Measurements from ENCODE around the gene ZNF217.
"Not testable (repeated sequence)": the region's sequence is repeated elsewhere in the genome, so short reads cannot be mapped to it uniquely, and the experiment has no call there.

Gene ZNF217

GRCh38 chr20:53621482-53622246, 28.0 kb upstream of the ZNF217 start:
- peak; percentile 56 for DNase-seq

DNA sequence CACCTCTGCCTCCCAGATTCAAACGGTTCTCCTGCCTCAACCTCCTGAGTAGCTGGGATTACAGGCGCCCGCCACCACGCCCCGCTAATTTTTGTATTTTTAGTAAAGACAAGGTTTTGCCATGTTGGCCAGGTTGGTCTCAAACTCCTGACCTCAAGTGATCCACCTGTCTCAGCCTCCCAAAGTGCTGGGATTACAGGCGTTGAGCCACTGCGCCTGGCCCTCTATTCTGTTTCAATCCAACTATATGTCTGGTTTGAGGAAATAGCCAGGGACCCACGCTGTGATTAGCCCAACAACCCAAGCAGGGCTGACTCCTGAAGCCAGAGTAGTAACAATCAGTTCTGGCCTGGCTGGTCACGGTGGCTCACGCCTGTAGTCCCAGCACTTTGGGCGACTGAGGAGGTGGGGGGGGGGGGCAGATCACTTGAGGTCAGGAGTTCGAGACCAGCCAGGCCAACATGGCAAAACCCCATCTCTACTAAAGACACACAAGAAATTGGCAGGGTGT, 24.9 kb upstream of the ZNF217 start:
- DNase-seq = not testable (repeated sequence)

GRCh38 chr20:53617791-53618489, 24.3 kb upstream of the ZNF217 start:
- no peak for DNase-seq

DNA sequence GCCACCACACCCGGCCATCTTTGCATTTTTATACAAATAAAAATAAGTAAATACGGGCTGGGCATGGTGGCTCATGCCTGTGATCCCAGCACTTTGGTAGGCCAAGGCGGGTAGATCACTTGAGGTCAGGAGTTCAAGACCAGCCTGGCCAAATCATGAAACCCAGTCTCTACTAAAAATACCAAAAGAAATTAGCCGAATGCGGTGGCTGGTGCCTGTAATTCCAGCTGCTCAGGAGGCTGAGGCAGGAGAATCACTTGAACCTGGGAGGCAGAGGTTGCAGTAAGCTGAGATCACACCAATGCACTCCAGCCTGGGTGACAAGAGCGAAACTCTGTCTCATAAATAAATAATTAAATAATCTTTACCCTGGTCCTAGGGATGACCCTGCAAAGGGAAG, 22.9 kb upstream of the ZNF217 start:
- DNase-seq = not testable (repeated sequence)

DNA sequence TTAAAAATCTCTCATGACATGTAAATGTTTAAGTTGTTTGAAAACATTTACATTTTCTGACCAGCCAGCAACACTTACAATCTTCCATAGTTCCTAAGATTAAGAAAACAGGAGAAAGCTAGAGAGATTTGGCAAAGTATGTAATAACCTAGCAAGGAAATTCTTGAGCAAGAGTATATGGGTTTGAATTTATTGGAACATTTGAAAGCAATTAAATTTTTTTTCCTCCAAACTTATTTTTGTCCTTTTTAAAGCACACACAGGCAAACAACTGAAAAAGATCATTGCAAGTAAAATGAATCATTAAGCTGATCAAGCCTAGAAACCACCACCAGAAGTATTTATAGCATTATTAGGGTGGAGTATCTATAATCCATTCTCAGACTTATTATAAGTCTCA, 20.1 kb upstream of the ZNF217 start:
- peak; percentile 28 for DNase-seq

DNA sequence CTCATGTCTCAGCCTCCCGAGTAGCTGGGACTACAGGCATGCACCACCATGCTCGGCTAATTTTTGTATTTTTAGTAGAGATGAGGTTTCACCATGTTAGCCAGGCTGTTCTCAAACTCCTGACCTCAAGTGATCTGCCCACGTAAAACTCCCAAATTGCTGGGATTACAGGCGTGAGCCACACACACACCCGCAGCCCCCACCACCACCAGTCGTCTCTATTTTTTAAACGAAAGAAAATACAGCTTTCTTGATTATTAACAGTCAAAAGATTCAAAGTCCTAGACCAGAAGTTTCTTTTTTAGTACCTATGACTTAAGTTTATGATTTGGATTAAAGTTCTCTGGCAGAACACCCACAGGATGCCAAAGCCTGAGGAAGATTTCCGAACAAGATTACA, 18.6 kb upstream of the ZNF217 start:
- not testable (repeated sequence) for DNase-seq

- no peak for DNase-seq
Measured at GRCh38 chr20:53611449-53611894, 17.8 kb upstream of the ZNF217 start.

DNA sequence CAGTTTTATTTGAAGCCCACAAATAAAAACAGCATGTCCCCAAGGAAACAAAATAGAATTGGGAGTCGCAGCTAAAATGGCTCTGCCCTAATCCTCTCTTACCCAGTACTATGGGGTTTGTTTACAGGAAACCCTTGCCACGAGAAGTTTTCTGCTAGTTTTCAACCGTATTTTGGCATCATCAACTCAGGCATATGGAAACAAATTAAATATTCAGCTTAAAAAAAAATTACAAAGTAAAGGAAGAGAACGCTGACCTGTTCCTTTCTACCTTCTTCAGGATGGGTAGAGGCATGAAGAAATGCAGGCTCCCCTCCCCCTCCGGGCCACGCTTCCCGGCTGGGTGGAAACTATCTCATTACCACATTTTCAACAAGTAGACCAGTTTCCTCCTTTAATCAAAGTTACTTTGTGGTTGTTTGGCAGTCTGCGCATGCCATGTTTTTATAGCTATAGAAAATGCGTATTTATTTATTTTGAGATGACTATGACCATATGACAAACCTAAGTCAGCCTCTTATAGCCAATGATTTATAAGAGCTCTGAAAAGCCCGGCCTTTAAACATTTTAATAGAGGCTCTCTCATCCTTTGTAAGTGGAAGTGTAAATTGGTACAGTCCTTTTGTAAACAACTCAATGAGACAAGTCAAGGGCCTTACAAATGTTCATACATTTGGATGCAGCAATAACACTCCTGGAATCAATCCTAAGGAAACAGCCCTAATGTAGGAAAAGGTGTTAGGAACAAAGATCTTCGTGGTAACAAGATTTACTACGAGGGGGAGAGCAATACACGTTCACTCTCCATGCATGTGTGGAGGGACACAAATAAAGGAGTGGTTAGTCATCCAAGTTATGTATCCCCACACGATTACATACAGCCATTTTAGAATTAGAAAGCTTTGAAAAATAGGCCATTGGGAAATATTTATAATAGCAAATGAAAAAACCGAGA, 16.1 kb upstream of the ZNF217 start:
- peak; percentile 75 for DNase-seq

- no peak for DNase-seq
Measured at GRCh38 chr20:53608456-53609452, 15.1 kb upstream of the ZNF217 start.

GRCh38 chr20:53608071-53608455, 14.4 kb upstream of the ZNF217 start:
- DNase-seq = no peak

DNA sequence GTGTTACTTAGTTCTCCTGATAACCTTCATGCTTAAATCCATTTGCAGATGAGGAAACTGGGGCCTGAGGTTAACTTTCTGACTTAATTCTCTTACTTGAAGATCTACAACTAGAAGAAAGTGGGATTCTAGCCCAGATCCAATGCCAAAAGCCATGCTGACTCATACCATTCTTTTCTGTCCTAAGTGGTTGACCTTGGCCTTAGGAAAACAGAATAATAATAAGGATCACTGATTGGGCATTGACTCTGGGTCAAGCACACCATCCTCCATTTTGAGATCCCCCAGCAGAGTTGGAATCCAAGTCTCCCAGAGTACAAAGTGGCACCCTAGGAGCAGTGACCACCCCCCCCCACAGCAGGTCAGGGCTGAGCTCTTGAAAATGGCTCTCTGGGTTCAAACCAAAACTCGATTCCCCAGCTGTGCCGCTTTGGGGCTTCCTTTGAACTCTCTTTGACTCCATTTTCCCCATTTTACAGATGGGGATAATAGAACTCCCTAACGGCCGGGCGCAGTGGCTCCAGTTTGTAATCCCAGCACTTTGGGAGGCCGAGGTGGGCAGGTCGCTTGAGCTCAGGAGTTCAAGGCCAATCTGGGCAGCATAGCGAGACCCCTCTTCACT, 12.8 kb upstream of the ZNF217 start:
- no peak for DNase-seq

GRCh38 chr20:53605401-53605800, 11.8 kb upstream of the ZNF217 start:
- DNase-seq = not testable (repeated sequence)

DNA sequence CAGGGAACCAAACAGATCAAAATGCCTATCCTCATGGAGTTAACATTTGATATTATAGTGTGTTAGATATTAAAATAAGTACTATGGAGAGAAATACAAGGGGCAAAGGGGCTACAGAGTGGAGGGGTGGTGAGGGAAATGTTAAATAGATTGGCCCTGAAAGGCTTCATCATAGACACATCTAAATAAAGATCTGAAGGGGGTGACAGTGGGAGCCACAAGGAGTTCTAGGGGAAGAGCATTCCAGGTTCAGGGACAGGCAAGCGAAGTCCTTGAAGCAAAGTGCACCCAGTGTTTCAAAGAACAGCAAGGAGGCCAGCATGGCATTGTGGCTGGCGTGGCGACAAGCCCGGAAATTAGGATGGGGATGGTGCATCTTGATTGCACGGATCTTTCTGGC, 11.2 kb upstream of the ZNF217 start:
- not testable (repeated sequence) for DNase-seq

DNA sequence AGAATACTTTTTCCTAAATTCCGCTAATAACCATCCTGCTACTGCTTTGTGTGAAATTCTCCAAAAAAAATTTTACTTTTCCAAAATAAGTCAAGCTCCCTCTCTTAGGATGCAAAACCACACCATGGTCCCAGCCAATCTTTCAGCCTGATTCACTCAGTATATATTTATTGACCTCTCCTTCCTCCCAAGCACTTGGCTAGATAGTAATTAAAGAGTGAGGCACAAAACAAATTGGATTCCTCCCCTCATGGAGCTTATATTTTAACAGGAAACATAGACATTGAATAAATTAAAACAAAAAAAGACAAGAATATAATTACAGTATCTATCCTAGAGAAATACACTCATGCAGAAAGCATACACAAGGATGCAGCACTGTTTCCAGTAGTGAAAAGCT, 9.0 kb upstream of the ZNF217 start:
- DNase-seq = no peak

DNA sequence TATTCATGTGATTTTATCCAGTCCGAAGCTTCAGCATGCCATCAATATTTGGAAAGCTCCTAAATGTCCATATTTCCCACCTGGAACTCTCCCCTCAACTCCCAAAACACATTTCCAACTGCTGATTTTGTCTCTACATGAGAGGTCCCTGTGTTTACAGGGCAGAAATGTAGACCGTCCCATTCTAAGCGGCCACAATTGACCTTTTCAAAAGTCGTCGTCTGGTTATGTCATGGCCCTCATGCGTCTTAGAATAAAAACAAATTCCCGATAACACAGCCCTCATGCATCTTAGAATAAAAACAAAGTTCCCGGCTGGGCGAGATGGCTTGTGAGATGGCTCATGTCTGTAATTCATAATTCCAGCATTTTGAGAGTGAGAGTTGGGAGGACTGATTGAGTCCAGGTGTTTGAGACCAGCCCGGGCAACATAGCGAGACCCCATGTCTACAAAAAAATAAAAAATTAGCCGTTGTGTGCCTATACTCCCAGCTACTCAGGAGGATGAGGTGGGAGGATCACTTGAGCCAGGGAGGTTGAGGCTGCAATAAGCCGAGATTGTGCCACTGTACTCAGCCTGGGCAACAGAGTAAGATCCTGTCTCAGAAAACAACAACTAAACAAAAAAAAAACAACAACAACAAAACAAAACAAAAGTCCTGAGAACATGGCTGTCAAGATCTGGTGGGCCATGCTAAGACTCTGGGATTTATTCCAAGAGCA, 6.4 kb upstream of the ZNF217 start:
- DNase-seq = no peak

DNA sequence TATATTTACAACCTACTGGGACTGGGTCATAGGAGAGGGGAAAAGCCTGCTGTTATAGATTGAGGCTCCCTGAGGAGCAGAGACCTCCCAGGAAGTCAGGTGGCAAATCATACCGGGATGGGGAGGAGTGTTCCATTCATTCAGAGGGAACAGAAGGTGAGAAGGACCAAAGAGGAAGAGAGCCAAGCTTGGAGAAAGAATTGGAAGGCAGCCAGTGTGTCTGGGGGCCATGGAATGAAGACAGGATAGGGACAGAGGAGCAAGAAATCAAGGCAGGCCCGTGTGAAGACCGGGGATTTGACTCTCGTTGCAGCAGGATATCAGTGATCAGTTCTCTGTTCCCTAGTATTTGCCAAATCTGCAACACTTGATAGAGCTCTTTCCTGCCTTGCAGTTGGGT, 5.7 kb upstream of the ZNF217 start:
- no peak for DNase-seq

DNA sequence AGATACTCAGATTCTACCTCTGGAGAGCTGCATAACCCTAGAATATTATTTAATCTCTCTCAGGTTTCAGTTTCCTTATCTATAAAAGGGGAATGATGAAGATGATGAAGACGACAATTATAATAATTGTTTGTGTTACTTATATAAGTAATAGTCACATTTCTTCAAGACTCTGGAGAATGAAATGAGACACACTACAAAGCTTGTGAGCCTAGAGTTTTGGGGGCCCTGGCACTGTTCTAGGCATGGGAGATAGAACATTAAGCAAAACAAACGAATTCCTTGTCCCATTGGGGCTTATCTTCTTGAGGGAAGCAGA, 5.4 kb upstream of the ZNF217 start:
- DNase-seq = no peak

DNA sequence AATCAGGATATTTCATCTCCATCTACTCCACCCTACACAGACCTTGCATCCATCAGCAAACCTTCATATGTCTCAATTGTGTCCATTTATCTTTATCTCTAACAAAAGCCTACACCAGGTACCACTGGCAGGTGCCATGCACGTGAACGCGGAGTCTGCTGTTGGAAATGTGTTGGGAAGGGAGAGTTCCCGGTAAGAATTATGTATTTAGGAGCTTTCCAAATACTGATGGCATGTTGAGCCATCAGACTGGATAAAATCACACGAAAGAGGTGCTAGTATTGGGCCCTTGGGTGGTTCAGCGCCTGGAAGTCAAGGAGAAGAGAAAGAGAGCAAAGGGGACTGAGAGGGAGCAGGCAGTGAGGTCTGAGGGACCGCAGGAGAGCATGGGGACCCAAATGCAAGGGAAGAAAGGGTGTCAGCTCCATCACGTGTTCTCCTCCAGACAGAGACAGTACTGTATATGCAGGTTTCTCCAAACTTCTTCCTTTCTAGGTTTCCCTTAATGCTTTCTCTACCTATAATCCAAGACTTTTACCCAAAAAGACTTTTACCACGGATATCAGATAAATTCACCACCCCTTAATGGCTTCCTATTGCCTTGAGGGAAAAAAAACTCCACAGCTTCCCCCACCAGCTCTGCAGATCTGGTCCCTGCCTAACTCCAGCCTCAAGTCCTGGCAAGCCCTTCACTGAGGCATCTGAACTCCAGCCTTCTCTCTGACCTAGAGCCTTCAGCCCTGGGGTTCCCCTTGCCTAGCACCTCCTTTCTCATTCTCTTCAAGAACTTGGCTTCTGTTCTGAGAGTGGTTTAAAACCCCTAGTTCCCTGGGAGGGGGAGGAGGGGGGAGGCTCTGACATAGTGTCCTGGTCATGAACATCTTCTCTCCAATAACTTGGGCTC, 4.8 kb upstream of the ZNF217 start:
- no peak for DNase-seq

DNA sequence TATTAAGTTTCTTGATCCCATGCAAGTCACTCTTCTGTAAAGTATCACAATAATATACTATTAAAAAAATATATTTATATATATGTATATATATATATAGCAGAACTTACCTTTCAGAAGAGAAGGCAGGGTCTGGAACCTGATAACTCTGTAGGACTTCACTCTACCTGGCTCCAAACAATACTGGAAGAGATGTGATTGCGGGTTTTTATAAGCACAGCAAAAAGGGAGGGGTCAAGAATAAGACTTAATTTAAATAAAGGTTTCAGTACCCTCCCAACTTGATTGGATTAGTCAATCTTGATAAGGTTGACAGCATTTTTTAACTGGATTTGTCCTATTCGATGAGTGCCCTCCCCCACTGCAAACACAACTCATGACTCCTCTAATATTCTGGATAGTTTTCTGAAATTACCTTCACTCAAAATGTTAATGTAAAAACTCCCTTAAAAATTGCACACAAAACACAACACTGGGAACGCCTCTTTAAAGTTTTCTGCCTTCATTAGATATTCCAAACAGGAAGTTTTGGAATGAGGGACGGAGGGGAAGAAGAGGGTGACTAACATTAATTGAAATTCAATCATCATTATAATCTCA, 4.0 kb upstream of the ZNF217 start:
- DNase-seq = peak; percentile 97

All from NCI-H82 (cell line).